GM12864 (cell line): ENCODE results near the gene EDNRA.

Experiments
- DNase-seq: peaks from one replicate; pipeline ENCODE4 v3.0.0-alpha.2; 2011; ENCODE audit warnings: low read depth
- H3K4me3 ChIP-seq: 2 replicates; pipeline ENCODE4 v1.5.1; 2011; ENCODE audit warnings: mild to moderate bottlenecking, low read depth, low read length, control low read depth
- CTCF ChIP-seq: IDR thresholded peaks from 2 replicates; pipeline ENCODE4 v1.5.1; 2011; ENCODE audit warnings: low read depth, mild to moderate bottlenecking, moderate library complexity, low read length, control low read depth, inconsistent platforms; ENCODE audit errors: missing control alignments

The EDNRA gene

DNA sequence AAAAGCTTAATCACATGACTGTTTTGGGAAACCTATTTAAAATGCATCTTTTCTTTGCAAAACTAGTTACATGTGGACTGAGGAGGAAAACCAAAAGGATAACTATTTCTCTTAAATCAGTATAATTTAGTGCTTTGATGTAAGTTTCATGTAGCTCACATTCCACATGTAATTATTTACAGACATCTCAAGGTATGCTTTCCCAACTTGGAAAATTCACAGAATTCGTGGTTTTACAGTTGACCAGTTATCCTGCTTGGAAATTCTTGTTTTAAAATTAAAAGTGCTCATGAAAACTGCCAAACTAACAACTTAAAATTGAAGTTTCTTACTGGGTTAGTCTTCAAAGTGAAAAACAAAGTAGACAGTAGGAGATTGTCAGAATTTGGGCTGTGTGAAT, 52.4 kb downstream of the EDNRA start:
- TF ChIP-seq CTCF, result no peak
- no peak overlapping the region for H3K4me3 ChIP-seq
- no peak for DNase-seq

- no peak for TF ChIP-seq CTCF
- no peak for DNase-seq
- no peak overlapping the region for H3K4me3 ChIP-seq
These were observed 54.2 kb downstream of the EDNRA start for GRCh38 chr4:147535124-147535523.

- DNase-seq, result no peak
- TF ChIP-seq CTCF, result no peak
- no peak overlapping the region for H3K4me3 ChIP-seq
These were observed 57.8 kb downstream of the EDNRA start for GRCh38 chr4:147538711-147539110.

DNA sequence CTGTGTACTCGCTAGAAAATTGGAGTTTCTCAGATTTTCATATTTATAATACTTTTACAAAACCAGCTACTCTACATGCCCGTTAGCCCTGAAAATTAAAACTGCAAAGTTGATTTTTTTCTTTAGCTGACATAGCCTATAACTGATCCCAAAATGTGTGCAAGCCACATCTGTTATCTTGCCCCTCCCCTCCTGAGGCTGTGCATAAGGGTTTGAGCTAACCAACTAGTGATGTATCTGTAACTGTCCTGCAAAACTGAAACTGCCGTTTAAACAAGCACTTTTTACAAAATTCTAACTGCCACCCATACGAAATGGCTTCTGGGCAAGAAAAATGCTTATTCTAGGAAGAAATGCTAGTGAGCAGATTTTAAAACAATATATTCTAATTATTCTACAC, 59.1 kb downstream of the EDNRA start:
- DNase-seq, result no peak
- no peak for TF ChIP-seq CTCF
- no peak overlapping the region for H3K4me3 ChIP-seq

DNA sequence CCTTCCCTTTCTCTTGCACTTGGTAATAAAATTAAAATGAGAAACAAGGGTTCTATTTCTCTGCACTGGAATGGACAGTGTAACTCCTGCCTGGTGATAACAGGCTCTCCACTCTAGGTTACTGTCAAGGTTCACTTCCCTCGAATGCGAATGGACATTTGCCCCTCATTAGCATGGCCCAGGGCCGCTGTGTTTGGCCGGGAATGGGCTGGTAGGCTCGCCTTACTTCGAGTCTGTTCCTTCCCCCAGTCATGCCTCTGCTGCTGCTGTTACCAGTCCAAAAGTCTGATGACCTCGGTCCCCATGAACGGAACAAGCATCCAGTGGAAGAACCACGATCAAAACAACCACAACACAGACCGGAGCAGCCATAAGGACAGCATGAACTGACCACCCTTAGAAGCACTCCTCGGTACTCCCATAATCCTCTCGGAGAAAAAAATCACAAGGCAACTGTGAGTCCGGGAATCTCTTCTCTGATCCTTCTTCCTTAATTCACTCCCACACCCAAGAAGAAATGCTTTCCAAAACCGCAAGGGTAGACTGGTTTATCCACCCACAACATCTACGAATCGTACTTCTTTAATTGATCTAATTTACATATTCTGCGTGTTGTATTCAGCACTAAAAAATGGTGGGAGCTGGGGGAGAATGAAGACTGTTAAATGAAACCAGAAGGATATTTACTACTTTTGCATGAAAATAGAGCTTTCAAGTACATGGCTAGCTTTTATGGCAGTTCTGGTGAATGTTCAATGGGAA, 61.5 kb downstream of the EDNRA start:
- no peak for DNase-seq
- no peak overlapping the region for H3K4me3 ChIP-seq
- no peak for TF ChIP-seq CTCF

DNA sequence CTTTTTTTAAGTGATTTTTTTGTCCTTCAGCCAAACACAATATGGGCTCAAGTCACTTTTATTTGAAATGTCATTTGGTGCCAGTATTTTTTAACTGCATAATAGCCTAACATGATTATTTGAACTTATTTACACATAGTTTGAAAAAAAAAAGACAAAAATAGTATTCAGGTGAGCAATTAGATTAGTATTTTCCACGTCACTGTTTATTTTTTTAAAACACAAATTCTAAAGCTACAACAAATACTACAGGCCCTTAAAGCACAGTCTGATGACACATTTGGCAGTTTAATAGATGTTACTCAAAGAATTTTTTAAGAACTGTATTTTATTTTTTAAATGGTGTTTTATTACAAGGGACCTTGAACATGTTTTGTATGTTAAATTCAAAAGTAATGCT, 62.1 kb downstream of the EDNRA start:
- no peak overlapping the region for H3K4me3 ChIP-seq
- no peak for TF ChIP-seq CTCF
- no peak for DNase-seq

GRCh38 chr4:147546349-147546748, 65.5 kb downstream of the EDNRA start:
- no peak for DNase-seq
- TF ChIP-seq CTCF, result no peak
- no peak overlapping the region for H3K4me3 ChIP-seq
